HUES48 (cell line): ENCODE results near the gene MMP15.

Experiments used
- H3K27ac ChIP-seq: one replicate; pipeline ENCODE4 v1.7.0; 2013; ENCODE audit warnings: low read depth, low read length, inconsistent platforms
- H3K27me3 ChIP-seq: 2 replicates; pipeline ENCODE4 v1.6.1; 2013; ENCODE audit warnings: mild to moderate bottlenecking, low read length; ENCODE audit not compliant: control insufficient read depth, insufficient read depth
- H3K36me3 ChIP-seq: 2 replicates; pipeline ENCODE4 v1.6.1; 2013; ENCODE audit warnings: low read length; ENCODE audit not compliant: control insufficient read depth, insufficient read depth
- H3K4me1 ChIP-seq: 2 replicates; pipeline ENCODE4 v1.6.1; 2013; ENCODE audit warnings: mild to moderate bottlenecking, low read length; ENCODE audit not compliant: control insufficient read depth, insufficient read depth
- H3K4me3 ChIP-seq: 2 replicates; pipeline ENCODE4 v1.5.1; 2013; ENCODE audit warnings: mild to moderate bottlenecking, low read depth, low read length
- H3K9ac ChIP-seq: 2 replicates; pipeline ENCODE4 v1.6.1; 2013; ENCODE audit warnings: mild to moderate bottlenecking, low read depth, low read length, moderate library complexity
- H3K9me3 ChIP-seq: 2 replicates; pipeline ENCODE4 v1.6.1; 2013; ENCODE audit warnings: low read length; ENCODE audit not compliant: control insufficient read depth, insufficient read depth

MMP15 gene

DNA sequence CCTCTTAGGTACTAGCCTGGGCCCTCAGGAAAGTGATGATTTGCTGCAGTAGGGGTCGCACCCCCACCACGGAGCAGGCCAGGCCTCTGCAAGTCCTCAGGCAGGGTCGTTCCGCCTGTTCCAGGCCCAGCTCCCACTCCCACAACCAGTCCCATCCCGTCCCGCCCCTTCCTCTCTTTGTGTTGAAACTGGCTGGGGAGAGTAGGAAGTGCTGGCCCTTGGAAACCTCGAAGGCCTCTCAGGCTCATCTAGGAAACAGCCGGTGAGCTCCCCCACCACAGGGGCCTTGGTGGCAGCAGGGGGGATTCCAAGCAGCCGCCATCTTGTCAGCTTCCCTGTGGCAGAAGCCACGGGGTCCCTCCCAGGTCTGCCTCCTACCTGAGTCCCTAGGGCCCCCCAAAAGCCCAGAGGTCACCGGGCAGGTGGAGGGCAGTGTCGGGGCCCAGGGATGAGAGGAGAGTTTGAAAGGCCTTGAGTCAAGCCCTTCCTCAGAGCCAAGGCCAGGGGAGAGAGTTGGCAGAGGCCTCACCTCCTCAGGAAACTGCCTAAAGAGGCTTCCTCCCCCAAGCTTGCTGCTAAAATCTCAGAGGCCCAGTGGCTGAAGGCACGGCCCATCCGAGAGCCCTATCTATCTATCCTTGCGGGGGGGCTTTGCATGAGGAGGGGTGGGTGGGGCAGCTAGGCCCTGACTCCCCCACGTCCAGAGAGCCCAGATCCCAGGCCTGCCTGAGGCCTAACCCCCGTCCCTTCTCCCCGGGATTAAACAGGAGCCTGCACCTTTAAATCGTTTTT lies 22.2 kb downstream of the MMP15 start:
- no peak overlapping the region for H3K9ac ChIP-seq
- no peak overlapping the region for H3K4me3 ChIP-seq
- H3K4me1 ChIP-seq = peaks cover 3% of the 10 kb centered on the region; the same call in 1 of the 2 replicates
- no peak overlapping the region for H3K27ac ChIP-seq
- H3K9me3 ChIP-seq = no peaks in the 10 kb centered on the region
- H3K27me3 ChIP-seq = no peaks in the 10 kb centered on the region
- H3K36me3 ChIP-seq = peaks cover 20% of the 10 kb centered on the region

GRCh38 chr16:58048494-58049231 lies 23.1 kb downstream of the MMP15 start:
- H3K4me3 ChIP-seq = no peak overlapping the region
- peaks cover 11% of the 10 kb centered on the region for H3K36me3 ChIP-seq
- H3K4me1 ChIP-seq = peaks cover 3% of the 10 kb centered on the region; the same call in 1 of the 2 replicates
- H3K27ac ChIP-seq = no peak overlapping the region
- H3K9ac ChIP-seq = no peak overlapping the region
- no peaks in the 10 kb centered on the region for H3K27me3 ChIP-seq
- H3K9me3 ChIP-seq = no peaks in the 10 kb centered on the region

DNA sequence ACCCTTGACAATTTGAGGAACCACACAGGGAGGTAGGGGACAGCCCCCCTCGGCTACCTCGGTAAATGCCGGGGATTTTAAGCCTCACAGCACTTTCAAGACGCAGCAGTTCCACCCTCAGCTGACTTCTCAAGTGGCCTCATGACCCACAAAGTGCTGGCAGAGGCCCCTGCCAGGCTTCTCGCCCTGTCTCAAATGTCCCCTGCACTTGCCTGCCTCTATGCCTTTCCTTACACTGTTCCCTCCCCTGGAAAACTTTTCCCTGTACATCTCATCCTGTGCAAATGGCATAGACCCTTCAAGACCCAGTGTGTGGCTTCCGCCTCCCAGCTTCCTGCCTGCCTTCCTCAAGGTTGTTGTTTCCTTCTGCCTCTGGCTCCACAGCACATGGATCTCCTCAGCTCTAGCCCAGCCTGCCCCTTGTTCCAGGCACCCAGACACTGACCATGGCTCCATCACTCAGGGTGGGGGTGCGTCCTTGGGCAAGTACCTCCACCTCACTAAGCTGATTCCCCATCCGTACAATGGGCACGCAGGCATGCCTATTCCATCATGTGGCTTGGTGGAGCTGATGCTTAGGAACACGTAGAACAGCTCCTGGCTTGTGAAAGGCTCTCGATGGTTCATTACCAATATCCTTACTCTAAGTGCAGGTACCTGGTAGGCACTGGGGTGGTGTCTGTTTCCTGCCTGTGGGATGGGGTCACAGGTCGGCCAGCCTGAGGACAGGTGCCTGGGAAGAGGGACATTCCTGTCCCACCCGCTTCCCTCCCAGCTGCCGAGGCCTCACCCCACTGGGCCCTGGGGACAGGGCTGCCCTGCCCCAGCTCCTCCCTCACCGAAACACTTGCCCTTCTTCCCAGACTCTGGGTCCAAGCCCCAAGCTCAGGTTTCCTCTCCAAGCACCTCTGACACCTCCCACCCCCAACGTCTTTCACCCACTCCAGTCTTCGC lies 24.0 kb downstream of the MMP15 start:
- H3K4me1 ChIP-seq = peaks cover 3% of the 10 kb centered on the region; the same call in 1 of the 2 replicates
- H3K36me3 ChIP-seq = peaks cover 3% of the 10 kb centered on the region
- no peaks in the 10 kb centered on the region for H3K9me3 ChIP-seq
- H3K27me3 ChIP-seq = no peaks in the 10 kb centered on the region
- no peak overlapping the region for H3K27ac ChIP-seq
- no peak overlapping the region for H3K4me3 ChIP-seq
- H3K9ac ChIP-seq = no peak overlapping the region

DNA sequence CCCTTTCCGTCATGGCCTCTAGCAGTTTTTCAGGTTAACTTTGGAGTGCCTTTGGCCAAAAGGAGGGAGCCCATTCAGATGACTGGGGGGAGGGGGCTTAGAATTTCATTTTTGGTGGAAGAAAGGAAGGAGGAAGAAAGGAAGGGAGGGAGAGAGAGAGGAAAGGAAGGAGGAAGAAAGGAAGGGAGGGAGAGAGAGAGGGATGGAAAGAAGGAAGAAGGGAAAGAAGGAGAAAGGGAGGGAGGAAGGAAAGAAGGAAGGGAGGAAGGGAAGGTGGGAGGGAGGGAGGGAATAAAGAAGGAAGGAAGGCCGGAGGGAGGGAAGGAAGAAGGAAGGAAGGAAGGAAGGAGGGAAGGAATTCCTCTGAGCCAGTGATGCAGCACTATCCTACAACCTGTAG lies 25.7 kb downstream of the MMP15 start:
- Histone ChIP-seq H3K9me3 (no peaks in the 10 kb centered on the region), H3K4me3 (no peak overlapping the region), H3K4me1 (peaks cover 3% of the 10 kb centered on the region; the same call in 1 of the 2 replicates), H3K27ac (no peak overlapping the region), H3K36me3 (no peaks in the 10 kb centered on the region), H3K9ac (no peak overlapping the region), H3K27me3 (no peaks in the 10 kb centered on the region)

DNA sequence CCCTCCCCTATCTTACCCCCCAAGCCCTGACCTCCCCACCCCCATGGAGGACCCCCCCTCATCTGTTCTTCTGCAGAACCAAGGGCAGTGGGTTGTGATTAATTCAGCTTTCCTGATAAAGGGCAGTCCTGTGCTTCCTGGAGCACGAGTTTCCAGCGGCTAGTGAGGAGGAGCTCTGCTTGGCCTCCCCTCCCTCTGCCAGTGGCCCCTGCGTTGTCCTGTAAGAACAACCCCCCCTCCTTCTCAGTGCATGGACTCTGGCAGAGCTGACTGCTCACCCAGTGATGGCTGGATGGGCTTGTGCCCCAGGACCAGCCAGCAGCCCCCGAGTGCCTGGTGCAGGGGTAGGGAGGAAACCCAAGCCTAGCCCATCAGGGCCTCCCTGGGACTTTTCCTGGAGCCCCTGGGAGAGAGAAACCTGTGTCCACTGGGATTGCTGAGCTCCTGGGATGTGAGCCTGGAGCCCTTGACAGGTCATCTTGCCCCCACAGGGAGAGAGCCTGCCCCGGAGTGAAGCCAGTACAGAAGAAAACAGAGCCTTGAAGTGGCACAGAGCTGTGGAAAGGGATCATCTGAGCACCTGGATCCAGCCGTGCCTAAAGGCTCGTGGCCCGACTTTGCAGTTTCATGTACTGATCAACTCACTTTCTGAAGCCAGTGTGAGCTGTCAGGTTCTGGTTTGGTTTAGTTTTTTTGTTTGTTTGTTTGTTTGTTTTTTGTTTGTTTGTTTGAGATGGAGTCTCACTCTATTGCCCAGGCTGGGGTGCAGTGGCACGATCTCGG lies 26.5 kb downstream of the MMP15 start:
- H3K9ac ChIP-seq = no peak overlapping the region
- no peaks in the 10 kb centered on the region for H3K36me3 ChIP-seq
- no peaks in the 10 kb centered on the region for H3K9me3 ChIP-seq

GRCh38 chr16:58053682-58054005 lies 28.1 kb downstream of the MMP15 start:
- no peaks in the 10 kb centered on the region for H3K27me3 ChIP-seq
- H3K9me3 ChIP-seq = no peaks in the 10 kb centered on the region
- no peak overlapping the region for H3K27ac ChIP-seq
- H3K9ac ChIP-seq = no peak overlapping the region
- no peak overlapping the region for H3K4me3 ChIP-seq
- no peaks in the 10 kb centered on the region for H3K36me3 ChIP-seq
- H3K4me1 ChIP-seq = no peaks in the 10 kb centered on the region

More for the DNA sequence above, 26.5 kb downstream of the MMP15 start:
- Histone ChIP-seq H3K27me3 (no peaks in the 10 kb centered on the region), H3K4me1 (peaks cover 3% of the 10 kb centered on the region; the same call in 1 of the 2 replicates), H3K4me3 (no peak overlapping the region), H3K27ac (no peak overlapping the region)

- Histone ChIP-seq H3K27me3 (no peaks in the 10 kb centered on the region), H3K4me3 (no peak overlapping the region), H3K4me1 (no peaks in the 10 kb centered on the region), H3K36me3 (no peaks in the 10 kb centered on the region), H3K9ac (no peak overlapping the region), H3K27ac (no peak overlapping the region), H3K9me3 (no peaks in the 10 kb centered on the region)
These were observed 28.7 kb downstream of the MMP15 start for GRCh38 chr16:58054289-58054688.

DNA sequence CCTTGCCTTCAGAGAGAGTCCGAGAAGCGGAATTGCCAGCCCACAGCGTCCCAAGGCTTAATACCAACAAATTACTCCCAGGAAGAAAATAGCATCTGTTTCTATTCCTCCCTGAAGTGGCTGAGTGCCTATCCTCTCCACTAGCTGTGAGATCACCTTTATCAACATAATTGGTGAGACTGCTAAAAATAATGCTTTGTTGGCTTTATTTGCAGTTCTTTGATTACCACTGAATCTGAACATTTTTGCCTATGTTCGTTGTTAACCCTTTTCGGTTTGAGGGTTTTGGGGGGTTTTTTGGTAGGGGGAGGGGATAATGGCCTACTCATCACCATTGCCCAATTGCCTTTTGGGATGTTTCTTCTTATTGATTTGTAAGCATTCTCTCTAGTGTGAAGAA lies 31.0 kb downstream of the MMP15 start:
- Histone ChIP-seq H3K9me3 (no peaks in the 10 kb centered on the region), H3K27ac (no peak overlapping the region), H3K4me1 (no peaks in the 10 kb centered on the region), H3K36me3 (no peaks in the 10 kb centered on the region), H3K4me3 (no peak overlapping the region), H3K27me3 (no peaks in the 10 kb centered on the region), H3K9ac (no peak overlapping the region)

GRCh38 chr16:58057121-58057520 lies 31.6 kb downstream of the MMP15 start:
- no peaks in the 10 kb centered on the region for H3K36me3 ChIP-seq

DNA sequence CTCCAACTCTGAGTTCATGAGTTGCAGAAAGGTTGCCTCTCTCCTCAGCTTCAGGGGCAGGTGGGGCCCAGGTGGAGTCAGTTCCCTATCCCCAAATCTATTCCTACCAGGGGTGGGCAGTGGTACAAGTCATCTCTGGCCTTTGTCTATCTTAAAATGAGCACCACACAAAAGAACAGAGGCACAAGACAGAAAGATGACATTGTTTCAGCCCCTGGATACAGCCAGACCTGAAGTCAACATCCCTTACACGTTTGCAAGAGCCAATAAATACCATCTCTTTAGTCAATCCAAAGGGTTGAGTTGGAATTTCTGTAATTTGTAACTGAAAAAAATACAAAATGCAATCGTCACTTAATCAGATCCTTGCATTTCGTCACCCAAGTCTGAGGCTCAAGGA lies 32.2 kb downstream of the MMP15 start:
- Histone ChIP-seq H3K4me3 (no peak overlapping the region), H3K27me3 (no peaks in the 10 kb centered on the region), H3K4me1 (no peaks in the 10 kb centered on the region; the same call in 1 of the 2 replicates), H3K9ac (no peak overlapping the region), H3K9me3 (no peaks in the 10 kb centered on the region), H3K36me3 (no peaks in the 10 kb centered on the region), H3K27ac (no peak overlapping the region)

More at GRCh38 chr16:58057121-58057520, 31.6 kb downstream of the MMP15 start:
- Histone ChIP-seq H3K9ac (no peak overlapping the region), H3K9me3 (no peaks in the 10 kb centered on the region), H3K4me1 (no peaks in the 10 kb centered on the region), H3K27me3 (no peaks in the 10 kb centered on the region), H3K4me3 (no peak overlapping the region), H3K27ac (no peak overlapping the region)
